Keratinocyte (primary cell): Measurements from ENCODE around the gene TARBP1.

Experiments used
- CTCF ChIP-seq, 3 experiments: IDR thresholded peaks in 1 of 3; conservative IDR thresholded peaks in 1 of 3; optimal IDR thresholded peaks in 1 of 3; 2 replicates in 2 of 3; 3 replicates in 1 of 3; pipeline versions ENCODE3 to v1.5.1; 2011; ENCODE audit warnings: low read length in 3 of 3, mild to moderate bottlenecking in 3 of 3, moderate library complexity in 2 of 3, control low read depth in 1 of 3, inconsistent platforms in 1 of 3; ENCODE audit not compliant: insufficient read depth in 2 of 3; ENCODE audit errors: extremely low read depth in 1 of 3
- EZH2 ChIP-seq: IDR thresholded peaks from one replicate; pipeline ENCODE4 v1.6.1; 2012; ENCODE audit warnings: inconsistent platforms, mild to moderate bottlenecking, low read length, moderate library complexity

- TF ChIP-seq CTCF (optimal IDR thresholded peaks at IDR 0.05 in 1 of 3, IDR thresholded peaks at IDR 0.05 in 1 of 3, conservative IDR thresholded peaks at IDR 0.05 in 1 of 3; ENCODE audit: extremely low read depth in 1 of 3, insufficient read depth in 2 of 3, low read length in 3 of 3), result no peak
- TF ChIP-seq EZH2, result no peak
Measured at GRCh38 chr1:234495231-234495990, 16.4 kb upstream of the TARBP1 start.
